DND-41 (cell line): ENCODE results near the gene ENPEP.
"Not testable (repeated sequence)": the region's sequence is repeated elsewhere in the genome, so short reads cannot be mapped to it uniquely, and the experiment has no call there.

Source experiments
- ATAC-seq: fragments of 200-7000 bp; cut with Tn5 transposase; 3 replicates; pipeline ENCODE4 v1.9.1; 2021; ENCODE audit warnings: low read depth; ENCODE audit not compliant: insufficient read depth
- DNase-seq: peaks from one replicate; pipeline ENCODE4 v3.0.0-alpha.2; 2020
- H2AFZ ChIP-seq: 2 replicates; pipeline ENCODE4 v1.6.0; 2012; ENCODE audit warnings: low read depth, low read length
- H3K27ac ChIP-seq: 2 replicates; pipeline ENCODE4 v1.5.1; 2012; ENCODE audit warnings: low read length, inconsistent platforms
- H3K27me3 ChIP-seq: fragments of 200-600 bp; sonication (generic); 2 replicates; pipeline ENCODE4 v1.6.0; 2012; ENCODE audit warnings: low read length, mild to moderate bottlenecking, inconsistent platforms; ENCODE audit not compliant: insufficient read depth, poor library complexity
- H3K36me3 ChIP-seq: 2 replicates; pipeline ENCODE4 v1.5.1; 2012; ENCODE audit warnings: low read length, inconsistent platforms; ENCODE audit not compliant: insufficient read depth
- H3K4me1 ChIP-seq: 2 replicates; pipeline ENCODE4 v1.5.1; 2012; ENCODE audit warnings: mild to moderate bottlenecking, low read length; ENCODE audit not compliant: insufficient read depth
- H3K4me2 ChIP-seq: 2 replicates; pipeline ENCODE4 v1.6.0; 2012; ENCODE audit warnings: mild to moderate bottlenecking, moderate library complexity, low read length, inconsistent platforms; ENCODE audit not compliant: insufficient read depth
- H3K4me3 ChIP-seq, 2 experiments: fragments of 200-600 bp in 1 of 2; shearing (Covaris generic) in 1 of 2; 2 replicates each; pipeline ENCODE4 v1.5.1; 2012 to 2016; ENCODE audit warnings: inconsistent platforms in 2 of 2, low read length in 2 of 2, mild to moderate bottlenecking in 2 of 2, low read depth in 1 of 2, moderate library complexity in 1 of 2
- H3K79me2 ChIP-seq: 2 replicates; pipeline ENCODE4 v1.6.0; 2012; ENCODE audit warnings: low read length, inconsistent platforms; ENCODE audit not compliant: insufficient read depth
- H3K9ac ChIP-seq: 2 replicates; pipeline ENCODE4 v1.6.0; 2012; ENCODE audit warnings: low read depth, mild to moderate bottlenecking, inconsistent platforms, low read length, moderate library complexity
- H3K9me3 ChIP-seq: 2 replicates; pipeline ENCODE4 v1.5.1; 2012; ENCODE audit warnings: low read length, moderate library complexity, mild to moderate bottlenecking, inconsistent platforms; ENCODE audit not compliant: insufficient read depth, severe bottlenecking
- H4K20me1 ChIP-seq: 2 replicates; pipeline ENCODE4 v1.6.0; 2012; ENCODE audit warnings: low read length; ENCODE audit not compliant: insufficient read depth
- CTCF ChIP-seq: IDR thresholded peaks from 2 replicates; pipeline ENCODE4 v1.5.1; 2012; ENCODE audit warnings: borderline replicate concordance, low read length, moderate library complexity, mild to moderate bottlenecking; ENCODE audit not compliant: poor library complexity, severe bottlenecking; ENCODE audit errors: extremely low read depth
- EZH2 ChIP-seq: IDR thresholded peaks from 3 replicates; pipeline ENCODE4 v1.6.1; 2012; ENCODE audit warnings: borderline replicate concordance, low read depth, mild to moderate bottlenecking, moderate library complexity, low read length, inconsistent platforms; ENCODE audit not compliant: severe bottlenecking

The ENPEP gene, protein sequence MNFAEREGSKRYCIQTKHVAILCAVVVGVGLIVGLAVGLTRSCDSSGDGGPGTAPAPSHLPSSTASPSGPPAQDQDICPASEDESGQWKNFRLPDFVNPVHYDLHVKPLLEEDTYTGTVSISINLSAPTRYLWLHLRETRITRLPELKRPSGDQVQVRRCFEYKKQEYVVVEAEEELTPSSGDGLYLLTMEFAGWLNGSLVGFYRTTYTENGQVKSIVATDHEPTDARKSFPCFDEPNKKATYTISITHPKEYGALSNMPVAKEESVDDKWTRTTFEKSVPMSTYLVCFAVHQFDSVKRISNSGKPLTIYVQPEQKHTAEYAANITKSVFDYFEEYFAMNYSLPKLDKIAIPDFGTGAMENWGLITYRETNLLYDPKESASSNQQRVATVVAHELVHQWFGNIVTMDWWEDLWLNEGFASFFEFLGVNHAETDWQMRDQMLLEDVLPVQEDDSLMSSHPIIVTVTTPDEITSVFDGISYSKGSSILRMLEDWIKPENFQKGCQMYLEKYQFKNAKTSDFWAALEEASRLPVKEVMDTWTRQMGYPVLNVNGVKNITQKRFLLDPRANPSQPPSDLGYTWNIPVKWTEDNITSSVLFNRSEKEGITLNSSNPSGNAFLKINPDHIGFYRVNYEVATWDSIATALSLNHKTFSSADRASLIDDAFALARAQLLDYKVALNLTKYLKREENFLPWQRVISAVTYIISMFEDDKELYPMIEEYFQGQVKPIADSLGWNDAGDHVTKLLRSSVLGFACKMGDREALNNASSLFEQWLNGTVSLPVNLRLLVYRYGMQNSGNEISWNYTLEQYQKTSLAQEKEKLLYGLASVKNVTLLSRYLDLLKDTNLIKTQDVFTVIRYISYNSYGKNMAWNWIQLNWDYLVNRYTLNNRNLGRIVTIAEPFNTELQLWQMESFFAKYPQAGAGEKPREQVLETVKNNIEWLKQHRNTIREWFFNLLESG

DNA sequence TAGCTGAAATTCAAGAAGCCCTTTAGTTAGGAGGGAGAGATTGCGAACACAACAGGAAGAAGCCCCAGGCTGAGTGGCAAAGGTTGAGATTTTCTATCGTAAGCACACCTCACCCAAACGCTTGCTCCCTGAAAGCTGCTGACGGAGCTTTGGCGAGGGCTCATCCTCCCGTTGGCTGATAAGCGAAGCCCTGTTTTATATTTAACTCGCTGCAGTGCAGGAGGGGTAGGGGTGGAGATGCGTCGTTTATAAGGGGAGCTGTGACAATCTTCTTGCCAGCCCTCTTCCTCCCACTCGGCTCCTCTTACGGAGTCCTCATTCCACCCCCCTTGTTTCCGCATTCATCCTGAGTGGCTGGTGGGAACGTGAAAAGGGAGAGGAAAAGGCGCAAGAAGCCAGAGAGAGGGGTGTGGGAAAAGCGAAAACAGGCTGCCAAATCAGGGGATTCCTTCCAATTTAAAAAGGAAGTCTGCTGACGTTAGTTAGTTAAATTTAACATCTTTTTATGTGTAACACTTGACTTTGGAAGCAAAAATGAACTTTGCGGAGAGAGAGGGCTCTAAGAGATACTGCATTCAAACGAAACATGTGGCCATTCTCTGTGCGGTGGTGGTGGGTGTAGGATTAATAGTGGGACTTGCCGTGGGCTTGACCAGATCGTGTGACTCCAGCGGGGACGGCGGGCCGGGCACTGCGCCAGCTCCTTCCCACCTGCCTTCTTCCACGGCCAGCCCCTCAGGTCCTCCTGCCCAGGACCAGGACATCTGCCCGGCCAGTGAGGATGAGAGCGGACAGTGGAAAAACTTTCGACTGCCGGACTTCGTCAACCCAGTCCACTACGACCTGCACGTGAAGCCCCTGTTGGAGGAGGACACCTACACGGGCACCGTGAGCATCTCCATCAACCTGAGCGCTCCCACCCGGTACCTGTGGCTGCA, at the start of gene ENPEP:
TSS of gene ENPEP (plus strand) at position 275 of the 938 bp plus-strand sequence. CDS start at position 535, 260 bp downstream.
- Histone ChIP-seq H3K36me3 (no peaks in the 10 kb centered on the region), H3K27ac (no peak within 1 kb of the TSS), H3K4me3 (no peak within 1 kb of the TSS), H3K9ac (no peak within 1 kb of the TSS), H3K79me2 (no peaks in the 10 kb centered on the region), H2AFZ (no peak within 1 kb of the TSS), H3K4me1 (no peaks in the 10 kb centered on the region), H3K4me2 (no peak within 1 kb of the TSS), H3K9me3 (no peaks in the 10 kb centered on the region), H4K20me1 (no peaks in the 10 kb centered on the region), H3K27me3 (no peaks in the 10 kb centered on the region)
- ATAC-seq, result no peak
- TF ChIP-seq CTCF (no peak), EZH2 (no peak)
- DNase-seq, result no peak

GRCh38 chr4:110431805-110432204, 44.1 kb upstream of the ENPEP start:
- not testable (repeated sequence) for H3K4me1 ChIP-seq, H2AFZ ChIP-seq, H3K79me2 ChIP-seq, H3K4me2 ChIP-seq, H3K27me3 ChIP-seq, H3K9me3 ChIP-seq, H3K9ac ChIP-seq, H3K36me3 ChIP-seq, ATAC-seq, DNase-seq, H3K27ac ChIP-seq, H4K20me1 ChIP-seq, H3K4me3 ChIP-seq

- not testable (repeated sequence) for H4K20me1 ChIP-seq, H3K4me2 ChIP-seq, H3K4me1 ChIP-seq, H3K9ac ChIP-seq, H3K27me3 ChIP-seq, DNase-seq, H3K36me3 ChIP-seq, H3K4me3 ChIP-seq, ATAC-seq, H2AFZ ChIP-seq, H3K27ac ChIP-seq, H3K9me3 ChIP-seq, H3K79me2 ChIP-seq
Observed at GRCh38 chr4:110437292-110437691, 38.7 kb upstream of the ENPEP start.

DNA sequence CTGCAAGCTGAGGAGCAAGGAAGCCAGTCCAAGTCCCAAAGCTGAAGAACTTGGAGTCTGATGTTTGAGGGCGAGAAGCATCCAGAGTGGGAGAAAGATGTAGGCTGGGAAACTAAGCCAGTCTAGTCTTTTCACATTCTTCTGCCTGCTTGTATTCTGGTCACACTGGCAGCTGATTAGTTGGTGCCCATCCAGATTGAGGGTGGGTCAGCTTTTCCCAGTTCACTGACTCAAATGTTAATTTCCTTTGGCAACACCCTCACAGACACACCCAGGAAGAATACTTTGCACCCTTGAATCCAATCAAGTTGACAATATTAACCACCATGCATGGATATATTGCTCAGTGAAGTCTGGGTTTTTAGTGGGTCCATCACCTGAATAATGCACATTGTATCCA, 36.7 kb upstream of the ENPEP start:
- not testable (repeated sequence) for H3K27me3 ChIP-seq, ATAC-seq, H3K4me1 ChIP-seq, H3K9ac ChIP-seq, H3K4me3 ChIP-seq, H3K9me3 ChIP-seq, H3K36me3 ChIP-seq, H3K4me2 ChIP-seq, DNase-seq, H3K27ac ChIP-seq, H2AFZ ChIP-seq, H3K79me2 ChIP-seq, H4K20me1 ChIP-seq
